GM12891 (cell line): Measurements from ENCODE around the gene GPR142. TPM values are rescaled to one million over a fixed set of nuclear protein-coding genes. Genes with fewer than 3 reads are reported as not detected.

ENCODE experiments used
- DNase-seq: peaks from one replicate; pipeline ENCODE4 v3.0.0; 2011; ENCODE audit warnings: low spot score; ENCODE audit not compliant: insufficient read length
- FAIRE-seq: peaks from 2 replicates; lab custom pipeline; 2011; peaks lifted over from hg19 to GRCh38; lab: Jason Lieb, UNC
- PAX5 ChIP-seq: IDR thresholded peaks from 2 replicates; pipeline ENCODE4 v1.6.1; 2011; ENCODE audit warnings: low read length, moderate library complexity, mild to moderate bottlenecking; ENCODE audit not compliant: insufficient read depth, severe bottlenecking
- POLR2A ChIP-seq: IDR thresholded peaks from 2 replicates; pipeline ENCODE4 v1.6.1; 2011; ENCODE audit warnings: low read depth, low read length, control low read depth
- POLR2AphosphoS5 ChIP-seq: IDR thresholded peaks from 2 replicates; pipeline ENCODE4 v1.6.1; 2011; ENCODE audit warnings: low read depth, low read length, control low read depth
- POU2F2 ChIP-seq: IDR thresholded peaks from 2 replicates; pipeline ENCODE4 v1.6.1; 2011; ENCODE audit warnings: low read depth, mild to moderate bottlenecking, control low read depth, low read length, moderate library complexity
- SPI1 ChIP-seq: IDR thresholded peaks from 2 replicates; pipeline ENCODE4 v1.6.1; 2011; ENCODE audit warnings: low read depth, low read length, control low read depth
- TAF1 ChIP-seq: IDR thresholded peaks from 2 replicates; pipeline ENCODE4 v1.6.1; 2011; ENCODE audit warnings: low read depth, low read length, control low read depth
- polyA plus RNA-seq: library from polyadenylated mRNA; unstranded; fragments of >200 nt; gene quantifications from one replicate; pipeline ENCODE4 v1.2.1, GENCODE V29; 2012; ENCODE audit warnings: low read depth, missing spikeins, inconsistent platforms; ENCODE audit not compliant: missing spikeins

GPR142 gene
- polyA plus RNA-seq, result not detected

- no peak for DNase-seq
- FAIRE-seq, result no peak
- TF ChIP-seq SPI1 (no peak), POLR2A (no peak), TAF1 (no peak), POU2F2 (no peak), POLR2AphosphoS5 (no peak), PAX5 (no peak)
Observed at GRCh38 chr17:74367206-74367605, at the start of gene GPR142. TSS of gene GPR142 (plus strand) at chr17:74367506. CDS start at chr17:74369541, 2,035 bp downstream.

DNA sequence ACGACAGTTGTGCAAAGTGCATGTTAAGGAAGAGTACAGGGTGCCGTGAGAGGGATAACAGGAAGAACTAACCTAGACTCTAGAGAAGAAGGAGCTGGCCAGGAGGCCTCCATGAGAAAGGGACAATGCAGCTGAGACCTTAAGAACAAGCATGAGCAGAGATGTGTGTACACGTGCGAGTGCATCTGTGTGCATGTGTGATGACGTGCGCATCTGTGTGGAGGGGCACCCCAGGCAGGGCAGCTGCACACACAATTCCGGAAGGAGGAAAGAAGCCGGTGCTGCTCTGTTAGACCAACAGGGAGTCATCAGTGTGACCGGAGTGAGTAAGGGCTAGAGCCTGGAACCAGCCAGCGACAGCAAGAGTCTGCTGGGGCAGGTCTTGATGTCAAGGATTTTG is 48.9 kb upstream of the GPR142 start:
- FAIRE-seq (no peak), DNase-seq (no peak)
- TF ChIP-seq SPI1 (no peak), POU2F2 (no peak), TAF1 (no peak), POLR2AphosphoS5 (no peak), POLR2A (no peak), PAX5 (no peak)

- FAIRE-seq, result no peak
- TF ChIP-seq POLR2AphosphoS5, result no peak
- TF ChIP-seq POLR2A, result no peak
- no peak for TF ChIP-seq SPI1
- TF ChIP-seq PAX5, result no peak
- no peak for TF ChIP-seq TAF1
- TF ChIP-seq POU2F2, result no peak
- DNase-seq, result no peak
Observed at GRCh38 chr17:74324521-74324920, 42.8 kb upstream of the GPR142 start.

GRCh38 chr17:74325376-74325742 is 41.9 kb upstream of the GPR142 start:
- peak; percentile 58 for FAIRE-seq
- DNase-seq, result no peak
- TF ChIP-seq POU2F2 (no peak), POLR2A (no peak), POLR2AphosphoS5 (no peak), PAX5 (no peak), TAF1 (no peak), SPI1 (no peak)

DNA sequence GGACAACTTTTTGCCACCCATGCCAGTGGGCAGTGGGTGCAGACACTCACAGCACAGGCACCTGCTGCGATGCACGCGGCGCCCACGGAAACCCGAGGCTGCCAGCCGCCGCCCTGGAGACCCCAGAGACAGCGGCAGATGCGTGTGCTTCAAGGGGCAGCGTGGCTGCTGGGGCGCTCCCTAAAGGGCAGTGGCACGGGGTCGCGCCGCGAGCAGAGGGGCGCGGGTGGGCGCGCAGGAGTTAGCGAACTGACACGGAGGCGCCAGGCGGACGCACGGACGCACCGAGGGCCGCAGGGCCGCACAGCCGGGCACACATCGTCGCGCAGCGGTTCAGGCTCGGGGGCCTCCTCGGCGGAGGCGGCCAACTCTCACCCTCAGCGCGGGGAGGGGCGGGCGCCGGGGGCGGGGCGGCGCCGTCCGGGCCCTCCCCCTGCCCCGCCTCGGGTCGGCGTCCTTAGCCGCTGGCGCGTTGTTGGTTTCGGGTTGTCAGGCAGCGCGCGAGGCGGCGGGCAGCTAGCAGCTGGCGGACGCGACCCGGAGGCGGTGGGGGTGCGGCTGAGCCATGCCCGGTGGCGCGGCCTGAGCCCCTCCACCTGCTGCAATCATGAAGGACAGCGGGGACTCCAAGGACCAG is 41.4 kb upstream of the GPR142 start, which contains the start of gene KIF19:
Gene KIF19 (plus strand): TSS at position 484 of the 637 bp plus-strand sequence. CDS start 124 bp downstream, at position 608.
- DNase-seq, result peak; percentile 95
- no peak for TF ChIP-seq PAX5
- TF ChIP-seq POLR2AphosphoS5, result no peak
- TF ChIP-seq TAF1, result no peak
- FAIRE-seq, result peak; percentile 92

DNA sequence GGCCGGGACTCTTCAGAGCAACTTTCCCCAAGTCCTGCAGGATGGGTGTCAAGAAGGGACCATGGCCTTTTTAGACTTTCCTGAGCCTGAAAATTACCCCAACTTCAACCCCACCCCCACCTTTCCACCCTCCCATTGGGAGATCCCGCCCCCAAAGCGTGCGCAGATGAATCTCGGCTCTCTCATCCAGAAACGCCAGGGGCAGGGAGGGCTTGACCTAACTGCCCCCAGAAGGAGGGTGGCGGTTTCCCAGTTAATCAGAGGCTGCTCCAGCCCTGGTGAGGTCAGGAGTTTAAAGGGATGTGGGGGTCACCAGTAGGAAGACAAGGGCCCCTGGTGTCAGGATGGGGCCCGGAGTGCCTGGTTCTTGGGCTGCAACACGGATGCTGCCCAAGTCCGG is 40.8 kb upstream of the GPR142 start:
- FAIRE-seq (no peak), DNase-seq (no peak)
- TF ChIP-seq PAX5 (no peak), TAF1 (no peak), POLR2A (no peak), POU2F2 (no peak), SPI1 (no peak), POLR2AphosphoS5 (no peak)

- no peak for TF ChIP-seq POLR2A
- no peak for TF ChIP-seq TAF1
- no peak for TF ChIP-seq POLR2AphosphoS5
- DNase-seq, result no peak
- FAIRE-seq, result peak; percentile 16
Observed at GRCh38 chr17:74328487-74328886, 38.8 kb upstream of the GPR142 start.

GRCh38 chr17:74329378-74329777 is 37.9 kb upstream of the GPR142 start:
- FAIRE-seq (no peak), DNase-seq (no peak)
- no peak for TF ChIP-seq PAX5
- TF ChIP-seq POLR2AphosphoS5, result no peak
- TF ChIP-seq POLR2A, result no peak
- TF ChIP-seq POU2F2, result no peak
- TF ChIP-seq TAF1, result no peak
- no peak for TF ChIP-seq SPI1

GRCh38 chr17:74330446-74330845 is 36.9 kb upstream of the GPR142 start:
- DNase-seq (no peak), FAIRE-seq (no peak)
- TF ChIP-seq PAX5, result no peak
- TF ChIP-seq POU2F2, result no peak
- no peak for TF ChIP-seq SPI1
- TF ChIP-seq POLR2A, result no peak
- TF ChIP-seq TAF1, result no peak
- no peak for TF ChIP-seq POLR2AphosphoS5

DNA sequence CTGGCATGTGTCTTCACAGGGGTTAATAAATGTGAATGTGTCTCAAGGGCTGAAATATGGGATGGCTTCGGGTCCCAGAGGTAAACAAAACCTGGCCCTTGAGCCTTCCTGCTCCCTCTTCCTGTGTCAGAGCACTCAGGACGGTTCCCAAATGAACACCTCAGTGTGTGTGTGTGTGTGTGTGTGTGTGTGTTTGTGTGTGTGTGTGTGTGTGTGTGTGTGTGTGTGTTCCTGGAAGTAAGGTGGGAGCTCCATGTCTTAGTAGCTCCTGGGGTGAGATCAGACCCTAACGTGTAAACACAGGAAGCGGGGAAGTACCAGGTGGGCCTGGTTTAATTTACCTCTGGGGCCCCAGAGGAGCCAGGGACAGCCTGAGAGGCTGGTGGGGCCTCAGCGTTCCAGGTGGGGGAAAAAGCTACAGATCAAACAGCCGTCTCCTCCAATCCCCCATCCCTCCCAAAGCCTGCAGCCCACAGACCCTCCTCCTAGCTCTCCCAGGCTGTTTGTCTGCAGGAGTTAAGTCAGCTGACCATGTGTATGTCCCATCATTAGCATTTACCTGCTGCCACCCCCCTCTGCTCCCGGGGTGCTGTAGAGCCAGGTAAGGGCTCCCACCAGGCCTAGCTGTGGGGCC is 35.2 kb upstream of the GPR142 start:
- no peak for TF ChIP-seq TAF1
- TF ChIP-seq POLR2A, result no peak
- no peak for TF ChIP-seq POLR2AphosphoS5
- no peak for TF ChIP-seq SPI1
- TF ChIP-seq POU2F2, result no peak
- no peak for TF ChIP-seq PAX5
- peak; percentile 23 for FAIRE-seq
- no peak for DNase-seq
